Hepatocyte (in vitro differentiated cells): ENCODE data around the gene INCENP. TPM values are rescaled to one million over a fixed set of nuclear protein-coding genes. Genes with fewer than 3 reads are reported as not detected.

ENCODE experiments used
- DNase-seq: peaks from one replicate; pipeline ENCODE4 v3.0.0-alpha.2; 2016; ENCODE audit warnings: low spot score
- H2AFZ ChIP-seq: fragments of 200-600 bp; sonication (generic); 2 replicates; pipeline ENCODE4 v1.6.0; 2016; ENCODE audit warnings: antibody characterized with exemption, mild to moderate bottlenecking
- H3K27ac ChIP-seq: fragments of 200-600 bp; sonication (generic); 2 replicates; pipeline ENCODE4 v1.5.1; 2016; ENCODE audit warnings: mild to moderate bottlenecking
- H3K27me3 ChIP-seq: fragments of 200-600 bp; sonication (generic); 2 replicates; pipeline ENCODE4 v1.6.1; 2016
- H3K36me3 ChIP-seq: fragments of 200-600 bp; sonication (generic); replicated peaks from 2 replicates; pipeline ENCODE4 v1.5.1; 2016; ENCODE audit warnings: low read depth; ENCODE audit not compliant: insufficient read depth
- H3K4me1 ChIP-seq: fragments of 200-600 bp; sonication (generic); 2 replicates; pipeline ENCODE4 v1.5.1; 2016; ENCODE audit warnings: mild to moderate bottlenecking, moderate library complexity; ENCODE audit not compliant: insufficient read depth
- H3K4me2 ChIP-seq: fragments of 200-600 bp; sonication (generic); 2 replicates; pipeline ENCODE4 v1.6.0; 2016
- H3K4me3 ChIP-seq: fragments of 200-600 bp; sonication (generic); 2 replicates; pipeline ENCODE4 v1.5.1; 2016; ENCODE audit warnings: mild to moderate bottlenecking
- H3K79me2 ChIP-seq: fragments of 200-600 bp; sonication (generic); 2 replicates; pipeline ENCODE4 v1.6.0; 2017; ENCODE audit warnings: mild to moderate bottlenecking
- H3K9me2 ChIP-seq: fragments of 200-600 bp; sonication (generic); replicated peaks from 2 replicates; pipeline ENCODE4 v1.6.0; 2017; ENCODE audit warnings: mild to moderate bottlenecking; ENCODE audit not compliant: insufficient read depth
- H3K9me3 ChIP-seq: fragments of 200-600 bp; sonication (generic); 2 replicates; pipeline ENCODE4 v1.5.1; 2016; ENCODE audit warnings: low read depth, mild to moderate bottlenecking
- H4K20me1 ChIP-seq: fragments of 200-600 bp; sonication (generic); 2 replicates; pipeline ENCODE4 v1.6.0; 2016; ENCODE audit warnings: mild to moderate bottlenecking; ENCODE audit not compliant: insufficient read depth, poor library complexity, severe bottlenecking
- EZH2 ChIP-seq: fragments of 200-600 bp; sonication (generic); IDR thresholded peaks from 2 replicates; pipeline ENCODE4 v1.6.1; 2016; ENCODE audit warnings: antibody characterized with exemption, mild to moderate bottlenecking, borderline replicate concordance
- EZH2phosphoT487 ChIP-seq: fragments of 200-600 bp; sonication (generic); IDR thresholded peaks from one replicate; pipeline ENCODE4 v1.6.1; 2018; ENCODE audit warnings: antibody characterized with exemption, mild to moderate bottlenecking, low read depth, moderate library complexity; ENCODE audit not compliant: unreplicated experiment, severe bottlenecking
- WGBS: methylation state at CpG from one replicate; pipeline ENCODE4 v1.1.6; 2016; ENCODE audit warnings: low lambda C conversion rate; ENCODE audit errors: missing lambda C conversion rate; 5-methylcytosine and 5-hydroxymethylcytosine counted together
- polyA plus RNA-seq: library from polyadenylated mRNA; unstranded; fragments of >200 nt; fragmentation: Nextera tagmentation; extraction: Ambion mirVana; gene quantifications from 2 replicates; pipeline ENCODE4 v1.2.1, GENCODE V29; 2016
- total RNA-seq: library from RNA; depleted of rRNA; stranded (reverse); fragments of >200 nt; gene quantifications from 2 replicates; pipeline ENCODE4 v1.2.3, GENCODE V29; 2014
- TF ChIP-seq, protein P1 (sequence below): fragments of 200-600 bp; sonication (generic); IDR thresholded peaks from 2 replicates; pipeline ENCODE4 v1.5.1; 2016; ENCODE audit warnings: antibody characterized with exemption, mild to moderate bottlenecking; ENCODE audit not compliant: poor library complexity

Gene INCENP
- total and polyA plus RNA-seq, 2 experiments from 2014 or later = 2.2 to 12.8 TPM

DNA sequence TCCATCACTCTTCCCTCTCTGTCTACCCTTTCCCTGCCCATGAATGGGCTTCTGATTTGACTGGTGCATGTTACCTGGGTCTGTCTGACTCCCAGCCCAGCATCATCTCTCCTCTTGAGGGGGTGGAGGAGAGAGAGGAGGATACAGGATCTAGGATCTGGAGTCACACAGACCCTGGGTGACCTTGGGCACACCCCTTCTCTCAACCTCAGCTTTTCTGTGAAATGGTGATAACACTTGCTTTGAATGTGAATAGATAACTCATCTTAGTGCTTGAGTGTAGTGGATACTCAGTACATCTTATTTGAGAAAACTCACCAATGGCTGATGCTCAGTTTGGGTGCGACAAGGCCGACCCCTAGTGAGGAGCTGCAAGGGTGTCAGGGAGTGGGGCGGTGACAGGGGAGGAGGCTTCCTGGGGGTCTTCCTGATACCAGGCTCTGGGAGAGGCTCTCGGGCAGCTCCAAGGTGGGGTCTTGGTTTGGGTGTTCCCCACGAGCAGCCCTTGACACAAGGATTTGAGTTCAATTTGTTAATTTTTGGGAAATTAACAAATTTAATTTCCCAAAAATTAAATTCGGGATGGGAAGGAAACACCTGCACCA, 9.0 kb downstream of the INCENP start:
- H3K4me3 ChIP-seq = no peak overlapping the region
- H3K4me1 ChIP-seq = no peaks in the 10 kb centered on the region
- no peaks in the 10 kb centered on the region for H3K36me3 ChIP-seq
- no peaks in the 10 kb centered on the region for H3K9me2 ChIP-seq
- H3K27ac ChIP-seq = no peak overlapping the region
- DNase-seq = no peak
- H3K79me2 ChIP-seq = peaks cover 36% of the 10 kb centered on the region
- H2AFZ ChIP-seq = no peak overlapping the region
- H3K4me2 ChIP-seq = no peak overlapping the region
- H3K27me3 ChIP-seq = no peaks in the 10 kb centered on the region
- WGBS = 89% methylated on average over 6 of the region's 6 CpGs
- H4K20me1 ChIP-seq = no peaks in the 10 kb centered on the region
- no peaks in the 10 kb centered on the region for H3K9me3 ChIP-seq
- no peak for TF ChIP-seq EZH2
- TF ChIP-seq EZH2phosphoT487 = no peak
- TF ChIP-seq, protein P1, sequence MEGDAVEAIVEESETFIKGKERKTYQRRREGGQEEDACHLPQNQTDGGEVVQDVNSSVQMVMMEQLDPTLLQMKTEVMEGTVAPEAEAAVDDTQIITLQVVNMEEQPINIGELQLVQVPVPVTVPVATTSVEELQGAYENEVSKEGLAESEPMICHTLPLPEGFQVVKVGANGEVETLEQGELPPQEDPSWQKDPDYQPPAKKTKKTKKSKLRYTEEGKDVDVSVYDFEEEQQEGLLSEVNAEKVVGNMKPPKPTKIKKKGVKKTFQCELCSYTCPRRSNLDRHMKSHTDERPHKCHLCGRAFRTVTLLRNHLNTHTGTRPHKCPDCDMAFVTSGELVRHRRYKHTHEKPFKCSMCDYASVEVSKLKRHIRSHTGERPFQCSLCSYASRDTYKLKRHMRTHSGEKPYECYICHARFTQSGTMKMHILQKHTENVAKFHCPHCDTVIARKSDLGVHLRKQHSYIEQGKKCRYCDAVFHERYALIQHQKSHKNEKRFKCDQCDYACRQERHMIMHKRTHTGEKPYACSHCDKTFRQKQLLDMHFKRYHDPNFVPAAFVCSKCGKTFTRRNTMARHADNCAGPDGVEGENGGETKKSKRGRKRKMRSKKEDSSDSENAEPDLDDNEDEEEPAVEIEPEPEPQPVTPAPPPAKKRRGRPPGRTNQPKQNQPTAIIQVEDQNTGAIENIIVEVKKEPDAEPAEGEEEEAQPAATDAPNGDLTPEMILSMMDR = no peak

DNA sequence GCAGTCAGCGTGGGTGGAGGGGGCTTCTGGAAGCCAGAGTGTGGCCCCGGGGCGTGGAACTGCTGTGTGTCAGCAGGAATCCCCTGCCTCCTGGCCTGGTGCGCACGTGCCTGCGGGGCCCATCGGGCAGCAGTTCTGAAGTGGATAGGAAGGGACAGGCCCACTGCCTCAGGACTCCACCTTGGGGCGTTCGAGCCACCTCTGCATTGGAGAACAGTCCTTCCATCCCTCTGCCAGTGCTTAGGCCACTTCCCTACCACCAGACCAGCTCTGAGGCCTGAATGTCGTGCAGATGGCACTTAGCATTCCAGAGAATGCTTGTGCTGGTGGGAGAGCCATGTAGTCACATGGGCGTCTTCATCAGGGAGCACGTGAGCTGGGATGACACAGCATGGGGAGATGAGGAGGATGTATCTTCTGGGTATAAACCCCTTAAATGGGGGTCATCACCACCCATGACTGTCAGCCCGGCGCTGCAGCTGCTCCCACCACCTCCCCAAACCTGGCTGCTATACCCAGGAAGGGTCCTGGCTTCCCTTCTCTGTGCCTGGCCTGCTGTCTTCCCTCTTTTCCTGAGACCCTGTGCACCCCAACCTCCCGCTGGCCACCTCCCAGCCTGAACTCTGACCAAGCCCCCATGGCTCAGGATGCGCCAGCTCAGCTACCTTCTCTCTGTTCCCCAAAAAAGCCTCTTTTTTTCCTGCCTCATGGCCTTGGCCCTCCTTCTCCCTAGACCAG, 9.7 kb downstream of the INCENP start:
- Histone ChIP-seq H4K20me1 (no peaks in the 10 kb centered on the region), H3K4me3 (no peak overlapping the region), H3K9me3 (no peaks in the 10 kb centered on the region), H3K27me3 (no peaks in the 10 kb centered on the region), H3K79me2 (peaks cover 31% of the 10 kb centered on the region), H3K4me1 (no peaks in the 10 kb centered on the region), H3K9me2 (no peaks in the 10 kb centered on the region), H3K27ac (no peak overlapping the region), H3K36me3 (no peaks in the 10 kb centered on the region), H3K4me2 (no peak overlapping the region), H2AFZ (no peak overlapping the region)
- 87% methylated on average over 16 of the region's 16 CpGs for WGBS
- no peak for DNase-seq
- TF ChIP-seq EZH2phosphoT487 (no peak), EZH2 (no peak)
- TF ChIP-seq, protein P1 = no peak

DNA sequence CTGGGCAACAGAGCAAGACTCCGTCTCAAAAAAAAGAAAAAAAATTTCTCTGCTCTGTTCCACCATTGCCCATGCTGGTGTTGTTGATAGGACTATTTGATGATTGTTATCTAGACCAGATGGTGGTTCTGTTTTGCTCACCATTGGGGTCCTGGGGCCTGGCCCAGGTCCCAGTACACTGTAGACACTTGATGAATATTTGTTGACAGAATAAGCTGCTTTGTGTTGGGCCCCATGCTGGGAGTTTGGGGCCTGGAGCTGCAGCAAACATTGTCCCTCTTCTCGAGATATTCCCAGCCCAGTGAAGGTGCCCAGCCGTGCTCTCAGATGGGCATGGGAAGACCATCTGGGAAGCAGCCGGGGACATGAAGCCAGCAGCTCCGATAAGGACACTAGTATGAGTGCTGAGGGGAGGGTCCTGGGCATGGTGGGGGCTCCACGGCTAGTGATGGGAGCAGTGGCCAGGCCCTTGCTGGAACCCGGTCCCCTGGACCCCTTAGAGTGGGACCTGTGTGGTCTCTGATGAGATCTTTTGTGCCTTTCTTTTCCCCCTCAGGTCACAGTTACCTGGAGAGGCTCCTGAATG, 13.6 kb downstream of the INCENP start:
- H3K4me2 ChIP-seq = no peak overlapping the region
- H4K20me1 ChIP-seq = no peaks in the 10 kb centered on the region
- no peaks in the 10 kb centered on the region for H3K27me3 ChIP-seq
- H3K36me3 ChIP-seq = no peaks in the 10 kb centered on the region
- TF ChIP-seq EZH2phosphoT487 (no peak), EZH2 (no peak)
- TF ChIP-seq, protein P1 = no peak
- no peaks in the 10 kb centered on the region for H3K9me3 ChIP-seq
- no peak for DNase-seq
- no peaks in the 10 kb centered on the region for H3K9me2 ChIP-seq
- H3K27ac ChIP-seq = no peak overlapping the region
- H3K4me1 ChIP-seq = no peaks in the 10 kb centered on the region
- H2AFZ ChIP-seq = no peak overlapping the region
- no peak overlapping the region for H3K4me3 ChIP-seq
- H3K79me2 ChIP-seq = peaks cover 7% of the 10 kb centered on the region
- 97% methylated on average over 7 of the region's 7 CpGs for WGBS
